Uterus (tissue), 4 donors: ENCODE measurements around the gene FAM32A. TPM values are rescaled to one million over a fixed set of nuclear protein-coding genes. Genes with fewer than 3 reads are reported as not detected.

ENCODE experiments used
- DNase-seq, 2 donors: peaks; one replicate each; pipeline ENCODE4 v3.0.0-alpha.2; 2019 to 2020
- H3K27ac ChIP-seq, 2 donors: fragments of 200-600 bp; sonication (generic); 1 replicate in 1 of 2; 2 replicates in 1 of 2; pipeline ENCODE4 v1.5.1; 2016 to 2018
- H3K27me3 ChIP-seq, 2 donors: fragments of 200-600 bp; sonication (generic); one replicate each; pipeline ENCODE4 v1.5.1; 2018 to 2019; ENCODE audit warnings: control low read depth in 1 of 2
- H3K36me3 ChIP-seq, 2 donors: fragments of 200-600 bp; sonication (generic); one replicate each; pipeline ENCODE4 v1.5.1; 2019; ENCODE audit warnings: control low read depth in 1 of 2
- H3K4me1 ChIP-seq, 2 donors: fragments of 200-600 bp; sonication (generic); one replicate each; pipeline ENCODE4 v1.5.1; 2018 to 2019; ENCODE audit warnings: control low read depth in 1 of 2
- H3K4me3 ChIP-seq, 2 donors: fragments of 200-600 bp; sonication (generic); 1 replicate in 1 of 2; 2 replicates in 1 of 2; pipeline ENCODE4 v1.5.1; 2018 to 2019; ENCODE audit warnings: mild to moderate bottlenecking in 1 of 2
- H3K9me3 ChIP-seq, 2 donors: fragments of 200-600 bp; sonication (generic); one replicate each; pipeline ENCODE4 v1.5.1; 2019; ENCODE audit warnings: control low read depth in 1 of 2
- CTCF ChIP-seq, 4 experiments: fragments of 200-600 bp in 2 of 4; fragments of 450-650 bp in 2 of 4; sonication (generic) in 2 of 4; IDR thresholded peaks; one replicate each; pipeline ENCODE4 v1.5.1; 2016 to 2019; ENCODE audit warnings: antibody characterized with exemption in 4 of 4, mild to moderate bottlenecking in 2 of 4, moderate library complexity in 1 of 4
- POLR2A ChIP-seq, 2 donors: fragments of 450-650 bp; IDR thresholded peaks; one replicate each; pipeline ENCODE4 v1.6.1; 2016; ENCODE audit warnings: antibody characterized with exemption in 2 of 2, mild to moderate bottlenecking in 1 of 2, moderate library complexity in 1 of 2
- intact Hi-C: fragments of 100-400 bp; cut with DNase I; formaldehyde crosslinking; loops from one replicate; pipeline ENCODE4 v1.15.1; 2023; ENCODE audit warnings: low total_unique reads
- total RNA-seq, 4 donors: library from RNA; depleted of rRNA in 3 of 4; stranded (reverse); fragments of >200 nt in 3 of 4; gene quantifications; one replicate each; pipeline versions ENCODE4 v1.1.0 to v1.2.4, GENCODE V29; 2014 to 2023
- donor health status: DM: yes; HTN: yes; CAD: no.

Gene FAM32A
- total RNA-seq, 4 donors from 2014 or later, result 17.6 to 106 (median 31.0) TPM

- Histone ChIP-seq H3K36me3 (no peaks in the 10 kb centered on the region), H3K27me3 (no peaks in the 10 kb centered on the region), H3K9me3 (no peaks in the 10 kb centered on the region), H3K27ac (no peak overlapping the region), H3K4me1 (no peaks in the 10 kb centered on the region), H3K4me3 (no peak overlapping the region)
- no peak for DNase-seq
- intact Hi-C loops, result no loop called here
- TF ChIP-seq POLR2A (IDR thresholded peaks at IDR 0.05) (no peak), CTCF (IDR thresholded peaks at IDR 0.05) (no peak)
These were observed 22.3 kb downstream of the FAM32A start for GRCh38 chr19:16207490-16208025.

- no peak for DNase-seq
- intact Hi-C loops, result no loop called here
- TF ChIP-seq CTCF (IDR thresholded peaks at IDR 0.05) (no peak), POLR2A (IDR thresholded peaks at IDR 0.05) (no peak)
- H3K9me3 ChIP-seq, result no peaks in the 10 kb centered on the region
- H3K4me1 ChIP-seq, result no peaks in the 10 kb centered on the region
- no peak overlapping the region for H3K27ac ChIP-seq
- H3K27me3 ChIP-seq, result no peaks in the 10 kb centered on the region
- H3K36me3 ChIP-seq, result no peaks in the 10 kb centered on the region
- H3K4me3 ChIP-seq, result no peak overlapping the region
These were observed 23.0 kb downstream of the FAM32A start for GRCh38 chr19:16208064-16208759.

DNA sequence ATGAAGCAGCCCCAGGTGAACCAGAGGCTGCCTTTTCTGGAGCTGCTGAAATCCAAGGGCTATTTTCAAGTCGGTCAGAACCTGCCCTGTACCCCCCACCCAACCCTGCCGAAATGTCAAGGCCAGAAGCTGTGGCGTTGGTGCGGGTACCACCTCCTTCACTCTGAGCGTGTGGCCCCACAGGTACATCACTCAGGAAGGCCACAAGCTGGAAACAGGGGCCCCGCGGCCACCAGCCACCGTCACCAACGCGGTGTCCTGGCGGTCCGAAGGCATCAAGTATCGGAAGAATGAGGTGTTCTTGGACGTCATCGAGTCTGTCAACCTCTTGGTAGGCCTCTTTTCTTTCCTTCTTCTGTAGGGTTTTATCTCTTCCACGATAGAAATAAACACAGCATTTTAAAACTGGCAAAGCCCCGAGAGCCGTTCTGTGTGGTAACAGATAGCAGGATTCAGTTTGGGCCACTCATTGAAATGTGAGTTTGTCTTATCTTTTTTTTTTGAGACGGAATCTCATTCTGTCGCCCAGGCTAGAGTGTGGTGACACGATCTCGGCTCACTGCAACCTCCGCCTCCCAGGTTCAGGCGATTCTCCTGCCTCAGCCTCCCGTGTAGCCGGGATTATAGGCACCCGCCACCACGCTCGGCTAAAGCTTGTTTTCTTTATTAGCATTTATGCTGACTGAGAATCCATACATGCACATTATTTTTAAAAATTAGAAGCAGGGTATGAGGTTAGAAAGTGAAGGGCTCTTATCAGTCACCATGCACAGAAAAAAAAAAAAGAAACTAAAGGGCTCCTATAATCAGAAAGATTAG lies 23.8 kb downstream of the FAM32A start:
- Histone ChIP-seq H3K4me1 (no peaks in the 10 kb centered on the region), H3K27ac (no peak overlapping the region), H3K27me3 (no peaks in the 10 kb centered on the region), H3K36me3 (no peaks in the 10 kb centered on the region), H3K9me3 (no peaks in the 10 kb centered on the region), H3K4me3 (no peak overlapping the region)
- intact Hi-C loops, result no loop called here
- DNase-seq, result no peak
- TF ChIP-seq CTCF (IDR thresholded peaks at IDR 0.05) (no peak), POLR2A (IDR thresholded peaks at IDR 0.05) (no peak)

DNA sequence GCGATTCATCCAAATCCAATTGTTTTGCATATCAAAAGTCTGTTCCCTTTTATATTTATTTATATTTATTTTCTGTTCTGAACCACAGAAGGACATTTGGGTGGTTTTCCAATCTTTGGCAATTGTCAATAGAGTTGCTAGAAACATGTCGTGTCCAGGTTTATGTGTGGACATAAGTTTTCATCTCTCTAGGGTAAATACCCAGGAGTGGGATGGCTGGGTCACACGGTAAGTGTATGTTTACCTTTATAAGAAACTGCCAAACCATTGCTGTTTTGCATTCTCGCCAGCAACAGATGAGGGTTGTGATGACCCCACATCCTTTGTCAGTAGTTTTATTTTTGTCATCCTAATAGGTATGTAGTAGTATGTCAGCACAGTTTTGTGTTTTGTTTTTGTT lies 25.0 kb downstream of the FAM32A start:
- intact Hi-C loops, result no loop called here
- Histone ChIP-seq H3K36me3 (no peaks in the 10 kb centered on the region), H3K9me3 (no peaks in the 10 kb centered on the region), H3K27ac (no peak overlapping the region), H3K4me1 (no peaks in the 10 kb centered on the region), H3K4me3 (no peak overlapping the region), H3K27me3 (no peaks in the 10 kb centered on the region)
- no peak for TF ChIP-seq CTCF (IDR thresholded peaks at IDR 0.05)
- no peak for TF ChIP-seq POLR2A (IDR thresholded peaks at IDR 0.05)
- no peak for DNase-seq

DNA sequence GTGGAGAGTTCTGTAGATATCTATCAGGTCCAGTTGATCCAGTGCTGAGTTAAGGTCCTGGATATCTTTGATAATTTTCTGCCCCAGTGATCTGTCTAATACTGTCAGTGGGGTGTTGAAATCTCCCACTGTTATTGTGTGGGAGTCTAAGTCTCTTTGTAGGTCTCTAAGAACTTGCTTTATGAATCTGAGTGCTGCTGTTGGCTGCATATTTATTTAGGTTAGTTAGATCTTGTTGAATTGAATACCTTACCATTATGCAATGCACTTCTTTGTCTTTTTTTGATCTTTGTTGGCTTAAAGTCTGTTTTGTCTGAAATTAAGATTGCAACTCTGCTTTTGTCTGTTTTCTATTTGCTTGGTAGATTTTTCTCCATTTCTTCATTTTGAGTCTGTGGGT lies 27.9 kb downstream of the FAM32A start:
- TF ChIP-seq CTCF (IDR thresholded peaks at IDR 0.05) (no peak), POLR2A (IDR thresholded peaks at IDR 0.05) (no peak)
- H3K36me3 ChIP-seq, result no peaks in the 10 kb centered on the region
- intact Hi-C loops, result no loop called here
- no peak overlapping the region for H3K4me3 ChIP-seq
- H3K4me1 ChIP-seq, result no peaks in the 10 kb centered on the region
- H3K27me3 ChIP-seq, result no peaks in the 10 kb centered on the region
- H3K27ac ChIP-seq, result no peak overlapping the region
- H3K9me3 ChIP-seq, result no peaks in the 10 kb centered on the region
- DNase-seq, result no peak
